ENCODE measurements around the gene ZNF646.

ZNF646 gene

GRCh38 chr16:31078597-31079341 is 4.5 kb downstream of the ZNF646 start:
- Histone ChIP-seq H3K4me3 (no peak overlapping the region), H3K4me2 (no peak overlapping the region), H3K27ac (no peak overlapping the region), H3K36me3 (peaks cover 83% of the 10 kb centered on the region), H3K27me3 (no peaks in the 10 kb centered on the region), H3K9me3 (no peaks in the 10 kb centered on the region), H3K4me1 (peaks cover 17% of the 10 kb centered on the region), H3K9ac (no peak overlapping the region), H4K20me1 (peaks cover 90% of the 10 kb centered on the region)
- no peak for TF ChIP-seq Cebpa-rat (IDR thresholded peaks at IDR 0.05)

- Histone ChIP-seq H3K27me3 (no peaks in the 10 kb centered on the region), H4K20me1 (peaks cover 97% of the 10 kb centered on the region), H3K4me2 (no peak overlapping the region), H3K4me1 (peaks cover 17% of the 10 kb centered on the region), H3K36me3 (peaks cover 90% of the 10 kb centered on the region), H3K4me3 (no peak overlapping the region), H3K9ac (no peak overlapping the region), H3K9me3 (no peaks in the 10 kb centered on the region), H3K27ac (no peak overlapping the region)
- no peak for TF ChIP-seq Cebpa-rat (IDR thresholded peaks at IDR 0.05)
These were observed 5.2 kb downstream of the ZNF646 start for GRCh38 chr16:31079342-31079944.

GRCh38 chr16:31080035-31080629 is 5.9 kb downstream of the ZNF646 start:
- H3K4me3 ChIP-seq = no peak overlapping the region
- no peak overlapping the region for H3K9ac ChIP-seq
- no peaks in the 10 kb centered on the region for H3K27me3 ChIP-seq
- no peak overlapping the region for H3K4me2 ChIP-seq
- H3K4me1 ChIP-seq = peaks cover 14% of the 10 kb centered on the region
- no peak overlapping the region for H3K27ac ChIP-seq
- peaks cover 98% of the 10 kb centered on the region for H4K20me1 ChIP-seq
- TF ChIP-seq Cebpa-rat (IDR thresholded peaks at IDR 0.05) = no peak
- no peaks in the 10 kb centered on the region for H3K9me3 ChIP-seq
- peaks cover 97% of the 10 kb centered on the region for H3K36me3 ChIP-seq

- no peak overlapping the region for H3K4me3 ChIP-seq
- no peaks in the 10 kb centered on the region for H3K27me3 ChIP-seq
- no peak for TF ChIP-seq Cebpa-rat (IDR thresholded peaks at IDR 0.05)
- H4K20me1 ChIP-seq = peaks cover 98% of the 10 kb centered on the region
- H3K9ac ChIP-seq = no peak overlapping the region
- H3K4me1 ChIP-seq = peaks cover 6% of the 10 kb centered on the region
- H3K4me2 ChIP-seq = no peak overlapping the region
- peaks cover 100% of the 10 kb centered on the region for H3K36me3 ChIP-seq
- H3K27ac ChIP-seq = no peak overlapping the region
- no peaks in the 10 kb centered on the region for H3K9me3 ChIP-seq
These were observed 6.7 kb downstream of the ZNF646 start for GRCh38 chr16:31080756-31081419.

GRCh38 chr16:31081428-31082351 is 7.5 kb downstream of the ZNF646 start:
- no peaks in the 10 kb centered on the region for H3K9me3 ChIP-seq
- peaks cover 98% of the 10 kb centered on the region for H4K20me1 ChIP-seq
- no peak overlapping the region for H3K4me2 ChIP-seq
- TF ChIP-seq Cebpa-rat (IDR thresholded peaks at IDR 0.05) = no peak
- no peak overlapping the region for H3K4me3 ChIP-seq
- H3K27me3 ChIP-seq = no peaks in the 10 kb centered on the region
- H3K36me3 ChIP-seq = peaks cover 100% of the 10 kb centered on the region
- H3K4me1 ChIP-seq = no peaks in the 10 kb centered on the region
- no peak overlapping the region for H3K27ac ChIP-seq
- no peak overlapping the region for H3K9ac ChIP-seq

GRCh38 chr16:31082368-31083045 is 8.3 kb downstream of the ZNF646 start:
- H4K20me1 ChIP-seq = peaks cover 98% of the 10 kb centered on the region
- no peaks in the 10 kb centered on the region for H3K9me3 ChIP-seq
- H3K9ac ChIP-seq = no peak overlapping the region
- H3K27ac ChIP-seq = no peak overlapping the region
- H3K4me2 ChIP-seq = no peak overlapping the region
- H3K36me3 ChIP-seq = peaks cover 100% of the 10 kb centered on the region
- no peak for TF ChIP-seq Cebpa-rat (IDR thresholded peaks at IDR 0.05)
- H3K27me3 ChIP-seq = no peaks in the 10 kb centered on the region
- H3K4me3 ChIP-seq = no peak overlapping the region
- no peaks in the 10 kb centered on the region for H3K4me1 ChIP-seq

GRCh38 chr16:31083081-31083480 is 8.9 kb downstream of the ZNF646 start:
- TF ChIP-seq Cebpa-rat (IDR thresholded peaks at IDR 0.05) = no peak
- H3K9ac ChIP-seq = no peak overlapping the region
- H3K9me3 ChIP-seq = no peaks in the 10 kb centered on the region
- H3K4me2 ChIP-seq = no peak overlapping the region
- H3K27me3 ChIP-seq = no peaks in the 10 kb centered on the region
- H3K4me1 ChIP-seq = no peaks in the 10 kb centered on the region
- H3K36me3 ChIP-seq = peaks cover 100% of the 10 kb centered on the region
- H3K27ac ChIP-seq = no peak overlapping the region
- H4K20me1 ChIP-seq = peaks cover 98% of the 10 kb centered on the region
- no peak overlapping the region for H3K4me3 ChIP-seq

- Histone ChIP-seq H3K9me3 (no peaks in the 10 kb centered on the region), H3K4me2 (no peak overlapping the region), H3K4me3 (no peak overlapping the region), H3K36me3 (peaks cover 100% of the 10 kb centered on the region), H4K20me1 (peaks cover 98% of the 10 kb centered on the region), H3K9ac (no peak overlapping the region), H3K27ac (no peak overlapping the region), H3K27me3 (no peaks in the 10 kb centered on the region), H3K4me1 (no peaks in the 10 kb centered on the region)
- no peak for TF ChIP-seq Cebpa-rat (IDR thresholded peaks at IDR 0.05)
These were observed 9.3 kb downstream of the ZNF646 start for GRCh38 chr16:31083556-31083955.

GRCh38 chr16:31083981-31084380 is 9.8 kb downstream of the ZNF646 start:
- H3K4me1 ChIP-seq = no peaks in the 10 kb centered on the region
- no peak for TF ChIP-seq Cebpa-rat (IDR thresholded peaks at IDR 0.05)
- peaks cover 98% of the 10 kb centered on the region for H4K20me1 ChIP-seq
- peaks cover 100% of the 10 kb centered on the region for H3K36me3 ChIP-seq
- no peak overlapping the region for H3K4me2 ChIP-seq
- H3K9me3 ChIP-seq = no peaks in the 10 kb centered on the region
- H3K27ac ChIP-seq = no peak overlapping the region
- no peaks in the 10 kb centered on the region for H3K27me3 ChIP-seq
- H3K4me3 ChIP-seq = no peak overlapping the region
- H3K9ac ChIP-seq = no peak overlapping the region
